AG10803 (cell line): Measurements from ENCODE around the gene EPB42.
A peak's percentile ranks its signal among the peaks of the same experiment; 100 is the strongest.
"Not testable (repeated sequence)": the region's sequence is repeated elsewhere in the genome, so short reads cannot be mapped to it uniquely, and the experiment has no call there.

ENCODE experiments used
- DNase-seq: peaks from one replicate; pipeline ENCODE4 v3.0.0; 2010; ENCODE audit warnings: low read depth
- H3K4me3 ChIP-seq: 2 replicates; pipeline ENCODE4 v1.5.1; 2011; ENCODE audit warnings: mild to moderate bottlenecking, low read length, control low read depth
- TF ChIP-seq, protein P1 (sequence below): conservative IDR thresholded peaks from 2 replicates; pipeline ENCODE4 v1.5.1; 2011; ENCODE audit warnings: mild to moderate bottlenecking, low read length, control low read depth, inconsistent platforms

The EPB42 gene

DNA sequence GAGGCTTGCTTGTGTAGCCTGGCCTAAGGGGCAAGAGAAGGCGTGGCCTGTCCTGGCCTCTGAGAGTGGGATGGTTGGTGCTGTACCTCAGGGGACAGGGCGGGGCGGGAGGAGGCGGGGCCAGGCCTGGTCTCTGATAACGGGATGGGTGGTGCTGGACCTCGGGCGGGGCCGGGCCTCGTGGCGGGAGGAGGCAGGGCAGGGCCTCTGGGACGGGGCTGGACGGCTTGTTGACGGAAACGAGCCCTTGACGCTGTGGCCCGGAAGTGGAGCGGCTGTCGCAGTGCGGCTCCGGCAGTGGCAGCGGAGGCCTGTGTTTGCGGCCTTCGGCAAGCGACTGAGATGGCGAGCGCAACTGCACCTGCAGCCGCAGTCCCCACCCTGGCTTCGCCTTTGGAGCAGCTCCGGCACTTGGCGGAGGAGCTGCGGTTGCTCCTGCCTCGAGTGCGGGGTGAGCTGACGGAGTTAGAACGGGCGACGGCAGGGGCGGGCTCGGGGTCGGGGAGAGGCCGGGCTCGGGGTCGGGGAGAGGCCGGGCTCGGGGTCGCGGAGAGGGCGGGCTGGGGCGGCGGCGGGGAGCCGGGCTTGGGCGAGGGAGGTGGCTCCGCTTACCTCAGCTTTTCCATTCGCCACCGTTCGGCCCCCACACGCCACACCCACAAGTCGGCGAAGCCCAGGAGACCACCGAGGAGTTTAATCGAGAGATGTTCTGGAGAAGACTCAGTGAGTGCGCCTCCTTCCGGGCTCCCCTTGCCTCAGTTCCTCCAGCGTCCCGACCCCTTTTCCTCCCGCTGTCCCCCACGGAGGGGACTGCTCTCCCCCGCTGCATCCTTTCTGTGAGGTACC is 35.4 kb downstream of the EPB42 start, which contains the start of gene CCNDBP1:
TSS of gene CCNDBP1 (plus strand) at position 247 of the 846 bp plus-strand sequence. CDS start at position 343, 96 bp downstream.
- DNase-seq: peak; percentile 84
- peak within 1 kb of the TSS; percentile 89 for H3K4me3 ChIP-seq
- TF ChIP-seq, protein P1, sequence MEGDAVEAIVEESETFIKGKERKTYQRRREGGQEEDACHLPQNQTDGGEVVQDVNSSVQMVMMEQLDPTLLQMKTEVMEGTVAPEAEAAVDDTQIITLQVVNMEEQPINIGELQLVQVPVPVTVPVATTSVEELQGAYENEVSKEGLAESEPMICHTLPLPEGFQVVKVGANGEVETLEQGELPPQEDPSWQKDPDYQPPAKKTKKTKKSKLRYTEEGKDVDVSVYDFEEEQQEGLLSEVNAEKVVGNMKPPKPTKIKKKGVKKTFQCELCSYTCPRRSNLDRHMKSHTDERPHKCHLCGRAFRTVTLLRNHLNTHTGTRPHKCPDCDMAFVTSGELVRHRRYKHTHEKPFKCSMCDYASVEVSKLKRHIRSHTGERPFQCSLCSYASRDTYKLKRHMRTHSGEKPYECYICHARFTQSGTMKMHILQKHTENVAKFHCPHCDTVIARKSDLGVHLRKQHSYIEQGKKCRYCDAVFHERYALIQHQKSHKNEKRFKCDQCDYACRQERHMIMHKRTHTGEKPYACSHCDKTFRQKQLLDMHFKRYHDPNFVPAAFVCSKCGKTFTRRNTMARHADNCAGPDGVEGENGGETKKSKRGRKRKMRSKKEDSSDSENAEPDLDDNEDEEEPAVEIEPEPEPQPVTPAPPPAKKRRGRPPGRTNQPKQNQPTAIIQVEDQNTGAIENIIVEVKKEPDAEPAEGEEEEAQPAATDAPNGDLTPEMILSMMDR: peak; percentile 52

DNA sequence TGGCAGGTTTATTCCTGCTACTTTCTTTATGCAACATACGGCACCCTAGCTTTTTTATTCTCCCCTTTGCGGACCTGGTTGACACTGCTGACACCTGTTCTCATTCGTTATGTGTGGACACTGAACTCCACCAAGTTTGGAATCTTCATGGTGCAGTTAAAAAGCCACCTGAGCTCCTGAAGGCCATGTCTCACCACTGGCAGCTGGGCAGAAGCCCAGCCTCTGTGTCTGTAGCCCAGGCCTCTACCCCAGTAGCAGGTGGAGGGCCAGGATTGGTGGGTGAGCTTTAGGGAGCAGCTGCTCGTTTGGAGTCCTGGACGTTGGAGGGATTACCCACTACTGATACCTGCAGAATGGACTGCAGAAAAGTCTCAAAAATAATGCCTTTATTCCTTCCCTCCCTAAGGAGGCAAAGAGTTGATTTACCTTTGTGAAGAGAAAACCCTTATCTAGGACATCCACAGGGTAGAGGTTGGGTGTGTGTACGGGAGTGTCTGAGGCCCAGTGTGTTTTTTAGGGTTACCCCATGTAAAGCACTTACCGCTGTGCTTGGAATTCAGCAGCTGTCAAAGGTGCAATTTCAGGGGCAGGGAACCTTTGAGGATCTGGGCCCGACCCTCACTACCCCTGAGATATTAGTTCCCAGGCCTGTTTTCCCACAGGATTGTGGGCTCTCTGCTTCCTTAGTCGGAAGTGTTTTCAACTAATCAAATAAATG is 36.3 kb downstream of the EPB42 start:
- DNase-seq: no peak
- H3K4me3 ChIP-seq: peak overlapping the region; percentile 89
- TF ChIP-seq, protein P1: no peak

DNA sequence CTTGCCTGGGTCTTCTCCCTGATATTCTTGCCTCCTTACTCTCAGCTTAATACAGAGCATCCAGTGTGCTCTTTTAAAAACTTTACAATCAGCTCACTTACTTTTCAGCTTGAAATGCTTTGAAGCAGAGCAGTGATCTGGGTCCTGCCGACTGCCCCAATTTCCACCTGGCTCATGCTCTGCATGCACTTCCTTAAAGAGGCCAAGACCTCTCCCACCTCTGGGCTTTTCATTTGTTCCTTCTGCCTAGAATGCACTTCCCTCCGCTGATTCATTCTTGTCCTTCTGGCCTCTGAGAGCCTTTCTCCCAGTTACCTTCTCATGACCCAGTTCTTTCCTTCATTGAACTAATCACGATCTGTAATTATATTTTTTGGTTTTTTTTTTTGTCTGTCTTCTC is 37.5 kb downstream of the EPB42 start:
- no peak for DNase-seq
- TF ChIP-seq, protein P1: no peak
- H3K4me3 ChIP-seq: no peak overlapping the region

DNA sequence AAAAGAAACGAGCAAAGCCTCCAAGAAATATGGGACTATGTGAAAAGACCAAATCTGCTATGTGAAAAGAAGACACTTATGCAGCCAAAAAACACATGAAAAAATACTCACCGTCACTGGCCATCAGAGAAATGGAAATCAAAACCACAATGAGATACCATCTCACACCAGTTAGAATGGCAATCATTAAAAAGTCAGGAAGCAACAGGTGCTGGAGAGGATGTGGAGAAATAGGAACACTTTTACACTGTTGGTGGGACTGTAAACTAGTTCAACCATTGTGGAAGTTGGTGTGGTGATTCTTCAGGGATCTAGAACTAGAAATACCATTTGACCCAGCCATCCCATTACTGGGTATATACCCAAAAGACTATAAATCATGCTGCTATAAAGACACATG is 43.7 kb downstream of the EPB42 start:
- DNase-seq, H3K4me3 ChIP-seq: not testable (repeated sequence)

DNA sequence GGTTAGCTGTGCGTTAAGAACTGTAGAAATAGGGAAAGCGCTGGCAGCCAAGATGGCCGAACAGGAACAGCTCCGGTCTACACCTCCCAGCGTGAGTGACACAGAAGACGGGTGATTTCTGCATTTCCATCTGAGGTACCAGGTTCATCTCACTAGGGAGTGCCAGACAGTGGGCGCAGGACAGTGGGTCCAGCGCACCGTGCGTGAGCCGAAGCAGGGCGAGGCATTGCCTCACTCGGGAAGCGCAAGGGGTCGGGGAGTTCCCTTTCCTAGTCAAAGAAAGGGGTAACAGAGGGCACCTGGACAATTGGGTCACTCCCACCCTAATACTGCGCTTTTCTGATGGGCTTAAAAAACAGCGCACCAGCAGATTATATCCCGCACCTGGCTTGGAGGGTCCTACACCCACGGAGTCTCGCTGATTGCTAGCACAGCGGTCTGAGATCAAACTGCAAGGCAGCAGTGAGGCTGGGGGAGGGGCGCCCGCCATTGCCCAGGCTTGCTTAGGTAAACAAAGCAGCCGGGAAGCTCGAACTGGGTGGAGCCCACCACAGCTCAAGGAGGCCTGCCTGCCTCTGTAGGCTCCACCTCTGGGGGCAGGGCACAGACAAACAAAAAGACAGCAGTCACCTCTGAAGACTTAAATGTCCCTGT is 45.0 kb downstream of the EPB42 start:
- DNase-seq, H3K4me3 ChIP-seq: not testable (repeated sequence)

DNA sequence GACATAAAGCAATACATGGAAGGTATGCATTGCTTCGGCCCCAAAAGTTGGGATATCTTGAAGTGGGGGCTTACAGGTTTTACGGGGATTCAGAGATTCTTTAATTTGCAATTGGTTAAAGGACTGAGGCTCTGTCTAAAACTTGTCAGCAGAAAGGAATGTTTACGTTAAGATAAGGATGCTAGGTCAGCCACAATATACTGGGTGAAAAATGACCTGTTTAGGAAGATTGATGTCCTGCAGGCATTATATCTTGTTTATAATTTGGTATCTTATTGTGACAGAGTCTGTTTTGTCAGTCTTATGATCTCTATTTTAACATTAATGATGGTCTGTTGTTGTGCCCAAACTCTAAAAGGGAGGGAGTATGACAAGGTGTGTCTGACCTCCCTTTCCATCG is 50.9 kb downstream of the EPB42 start:
- H3K4me3 ChIP-seq: no peak overlapping the region
- TF ChIP-seq, protein P1: no peak
- DNase-seq: no peak

DNA sequence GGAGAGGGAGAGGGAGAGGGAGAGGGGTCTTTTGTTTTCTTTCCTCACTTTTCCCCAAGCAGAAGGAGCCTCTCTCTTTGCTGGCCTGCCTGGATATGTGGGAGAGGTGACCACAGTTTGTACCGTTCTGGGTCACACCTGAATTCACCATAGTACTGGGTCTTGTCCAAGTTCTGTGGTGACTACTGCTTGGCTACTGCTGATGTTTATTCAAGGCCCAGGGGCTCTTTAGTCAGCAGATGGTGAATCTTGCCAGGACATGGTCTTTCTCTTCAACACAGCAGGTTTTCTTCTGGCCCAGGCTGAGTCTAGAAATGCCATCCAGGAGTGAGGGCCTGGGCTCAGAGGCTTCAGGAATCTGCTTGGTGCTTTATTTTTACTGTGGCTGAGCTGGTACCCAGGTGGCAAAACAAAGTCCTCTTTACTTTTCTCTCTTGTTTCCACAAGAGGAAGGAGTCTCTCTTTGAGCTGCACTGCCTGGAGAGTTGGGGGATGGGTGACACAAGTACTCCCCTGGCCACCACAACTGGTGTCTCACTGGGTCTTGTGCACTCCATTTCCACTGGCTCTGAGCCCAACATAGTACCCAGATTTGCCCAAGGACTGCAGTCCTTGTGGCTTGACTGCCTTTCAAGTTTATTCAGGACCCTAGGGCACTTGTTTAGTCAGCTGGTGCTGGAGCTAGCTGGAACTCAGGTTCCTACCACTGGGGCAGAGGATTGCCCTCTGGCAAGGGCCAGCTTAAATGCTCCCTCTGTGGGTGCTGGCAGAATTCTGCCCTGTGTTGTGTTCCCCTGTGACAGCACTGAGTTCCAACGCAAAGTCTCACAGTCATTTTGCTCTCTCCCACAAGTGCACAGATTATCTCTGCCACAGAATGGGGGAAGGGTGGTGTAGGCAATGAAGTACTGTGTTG is 52.4 kb downstream of the EPB42 start:
- H3K4me3 ChIP-seq: no peak overlapping the region
- TF ChIP-seq, protein P1: no peak
- peak; percentile 11 for DNase-seq

DNA sequence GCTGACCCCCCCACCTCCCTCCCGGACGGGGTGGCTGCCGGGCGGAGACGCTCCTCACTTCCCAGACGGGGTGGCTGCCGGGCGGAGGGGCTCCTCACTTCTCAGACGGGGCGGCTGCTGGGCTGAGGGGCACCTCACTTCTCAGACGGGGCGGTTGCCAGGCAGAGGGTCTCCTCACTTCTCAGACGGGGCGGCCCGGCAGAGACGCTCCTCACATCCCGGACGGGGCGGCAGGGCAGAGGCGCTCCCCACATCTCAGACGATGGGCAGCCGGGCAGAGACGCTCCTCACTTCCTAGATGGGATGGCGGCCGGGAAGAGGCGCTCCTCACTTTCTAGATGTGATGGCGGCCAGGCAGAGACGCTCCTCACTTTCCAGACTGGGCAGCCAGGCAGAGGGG is 53.6 kb downstream of the EPB42 start:
- not testable (repeated sequence) for H3K4me3 ChIP-seq, DNase-seq
